Heart left ventricle (tissue), 16 donors: ENCODE data around the gene SFMBT2. TPM values are rescaled to one million over a fixed set of nuclear protein-coding genes. Genes with fewer than 3 reads are reported as not detected.

Experiments used
- ATAC-seq, 4 donors: fragments of 200-7000 bp; cut with Tn5 transposase; one replicate each; pipeline ENCODE4 v1.9.1; 2020 to 2022; ENCODE audit warnings: moderate library complexity in 4 of 4, mild to moderate bottlenecking in 3 of 4, moderate number of reproducible peaks in 1 of 4
- DNase-seq, 5 donors: peaks; one replicate each; pipeline ENCODE4 v3.0.0-alpha.2; 2020
- H3K27ac ChIP-seq, 12 donors: fragments of 200-600 bp; sonication (generic) in 4 of 12; one replicate each; pipeline versions ENCODE4 v1.5.0 to v1.8.0; 2016 to 2022; ENCODE audit warnings: mild to moderate bottlenecking in 2 of 12
- H3K27me3 ChIP-seq, 9 donors: fragments of 200-600 bp; sonication (generic) in 2 of 9; one replicate each; pipeline versions ENCODE4 v1.5.1 to v1.8.0; 2016 to 2022; ENCODE audit warnings: mild to moderate bottlenecking in 3 of 9
- H3K36me3 ChIP-seq, 9 donors: fragments of 200-600 bp; sonication (generic) in 2 of 9; one replicate each; pipeline versions ENCODE4 v1.5.0 to v1.8.0; 2018 to 2022; ENCODE audit warnings: mild to moderate bottlenecking in 2 of 9
- H3K4me1 ChIP-seq, 12 donors: fragments of 200-600 bp; sonication (generic) in 4 of 12; one replicate each; pipeline versions ENCODE4 v1.5.0 to v1.8.0; 2016 to 2022; ENCODE audit warnings: mild to moderate bottlenecking in 3 of 12
- H3K4me3 ChIP-seq, 12 donors: fragments of 200-600 bp; sonication (generic) in 4 of 12; one replicate each; pipeline versions ENCODE4 v1.5.0 to v1.8.0; 2017 to 2022; ENCODE audit warnings: mild to moderate bottlenecking in 9 of 12, moderate library complexity in 4 of 12
- H3K9me3 ChIP-seq, 12 donors: fragments of 200-600 bp; sonication (generic) in 4 of 12; one replicate each; pipeline versions ENCODE4 v1.5.0 to v1.8.0; 2016 to 2022; ENCODE audit warnings: mild to moderate bottlenecking in 1 of 12
- CTCF ChIP-seq, 12 donors: fragments of 200-600 bp; sonication (generic) in 4 of 12; IDR thresholded peaks; one replicate each; pipeline versions ENCODE4 v1.5.0 to v1.8.0; 2018 to 2022; ENCODE audit warnings: antibody characterized with exemption in 12 of 12, mild to moderate bottlenecking in 5 of 12
- POLR2A ChIP-seq, 2 donors: fragments of 450-650 bp; IDR thresholded peaks; one replicate each; pipeline ENCODE4 v1.6.1; 2017; ENCODE audit warnings: antibody characterized with exemption in 2 of 2, mild to moderate bottlenecking in 2 of 2, moderate library complexity in 2 of 2
- WGBS, 4 donors: extraction: QIAGEN DNeasy Blood & Tissue Kit in 2 of 4; methylation state at CpG; one replicate each; pipeline versions ENCODE4 v1.1.5 to v1.1.7; 2013 to 2018; 5-methylcytosine and 5-hydroxymethylcytosine counted together
- intact Hi-C, 10 donors: fragments of 100-400 bp; cut with DNase I; formaldehyde crosslinking; loops; one replicate each; pipeline versions ENCODE4 v1.11.1 to v1.14.2; 2022
- long read RNA-seq, 3 donors: library from polyadenylated mRNA; unstranded; transcript quantifications; one replicate each; pipeline ENCODE4 v2.0.0, GENCODE V29; 2020 to 2021
- polyA plus RNA-seq, 2 donors: library from polyadenylated mRNA; stranded (reverse); fragments of 200-250 nt; gene quantifications; one replicate each; pipeline ENCODE4 v1.2.3, GENCODE V29; 2013
- total RNA-seq, 9 donors: library from RNA; depleted of rRNA in 2 of 9; stranded (reverse); fragments of >200 nt in 2 of 9; fragmentation: NEBNext Ultra II Directional in 3 of 9; extraction: Animal tissue kit (Norgen Biotek cat#: 25700) in 3 of 9; gene quantifications; one replicate each; pipeline versions ENCODE4 v1.1.0 to v1.2.4, GENCODE V29; 2016 to 2023
- donor health status: ischemic (EF 13 %, LVEDD 7.1; RV severe dilation, severe dysfunction).
- donor health status: healthy with polysubstance abuse.
- donor health status: DM: no; HTN: yes; CAD: no.
- donor health status: DM: no; HTN: no; CAD: no.
- donor health status: ischemic (EF 25% LVEDD 6.9; RV normal size, moderate dysfunction).
- donor health status: ischemic (EF 25% LVEDD 5.7; RV mildly dilated, moderate dysfunction).
- donor health status: healthy.
- donor health status: DM: yes; HTN: yes; CAD: no.
- donor health status: ischemic (EF 35%, LVEDD 5.7; RV mildly dilated, moderate dysfunction).
- donor health status: nonischemic (EF 11% LVEDD 7.7; RV severe dilation, severe dysfunction).
- donor health status: DM: yes; HTN: yes; CAD: no.
- donor health status: PGD.
- donor health status: ischemic (EF 29% LVEDD 5.4; RV normal size, mild dysfunction).
- donor health status: nonischemic (EF 23%, LVEDD 6.1; RV moderate dilation, normal function).

The SFMBT2 gene
- total RNA-seq: 10 to 100 TPM in 4 of 9 donors, 1 to 10 TPM in 5; 3.7 to 25.8 (median 10.0) TPM
- polyA plus RNA-seq: 1 to 10 TPM; 2.6 to 9.6 TPM
- long read RNA-seq, donor 1, partial matches to known transcripts: 0 of 3 reads
- long read RNA-seq, donor 1, other reads (novel, unspliced or antisense): 3 of 3 reads
- long read RNA-seq, donor 2, partial matches to known transcripts: 0 of 4 reads
- long read RNA-seq, donor 2, other reads (novel, unspliced or antisense): 4 of 4 reads
- long read RNA-seq, donor 3, partial matches to known transcripts: 2 of 7 reads
- long read RNA-seq, donor 3, other reads (novel, unspliced or antisense): 5 of 7 reads

DNA sequence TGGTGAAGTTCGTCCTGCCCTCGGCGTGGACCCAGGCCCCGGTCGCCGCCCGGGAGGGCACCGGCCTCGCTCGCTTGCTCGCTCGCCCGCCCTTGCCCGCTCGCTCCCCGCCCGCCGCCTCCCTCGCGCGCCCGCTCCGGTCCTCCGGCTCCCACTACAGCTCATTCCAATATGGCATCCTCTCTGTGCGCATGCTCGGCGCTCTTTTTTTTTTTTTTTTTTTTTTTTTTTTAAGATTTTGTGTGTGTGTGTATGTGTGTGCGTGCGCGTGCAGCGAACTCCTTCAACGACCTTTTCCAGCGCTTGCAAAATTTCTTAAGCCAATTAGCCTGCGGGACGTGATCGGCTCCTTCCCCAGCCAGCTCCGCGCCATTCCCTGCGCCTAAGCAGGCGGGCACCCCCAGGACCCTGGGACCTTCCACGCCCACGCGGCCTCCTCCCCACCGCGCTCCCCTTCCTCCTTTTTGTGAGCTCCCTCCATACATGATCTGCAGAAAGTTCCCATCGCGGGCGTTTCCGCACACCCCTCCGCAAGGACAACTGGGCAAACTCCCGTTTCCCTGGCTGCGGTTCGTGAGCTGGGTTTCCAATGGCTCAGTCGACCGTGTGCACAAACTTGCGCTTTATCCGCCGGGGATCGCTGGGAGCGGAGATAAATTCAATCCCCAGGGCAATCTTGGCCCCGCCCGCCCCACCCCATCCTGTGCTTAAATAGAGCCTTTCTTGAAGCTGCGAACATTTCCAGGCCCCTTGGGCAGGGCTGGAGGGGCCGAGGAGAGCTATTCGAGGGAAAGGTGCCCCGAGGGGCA lies at the start of gene SFMBT2:
Gene SFMBT2, minus strand, starts transcription at position 173 of the 809 bp plus-strand sequence. CDS start 29,136 bp downstream, outside the sequence.
- WGBS, 4 donors: 0 to 1% (median 1%) methylated on average over 53 to 66 of the region's 66 CpGs

GRCh38 chr10:7460006-7460405 lies 49.2 kb upstream of the SFMBT2 start:
- no peak for DNase-seq
- intact Hi-C loops: no loop called here
- 87 to 90% (median 89%) methylated on average over 6 of the region's 6 CpGs for whole genome bisulfite sequencing, 4 donors
- no peak overlapping the region for H3K4me3 ChIP-seq
- H3K9me3 ChIP-seq: no peaks in the 10 kb centered on the region
- H3K4me1 ChIP-seq: peaks cover 0 to 19% (median 0%) of the 10 kb centered on the region in 12 donors
- ATAC-seq: no peak
- no peaks in the 10 kb centered on the region for H3K27me3 ChIP-seq
- TF ChIP-seq POLR2A (IDR thresholded peaks at IDR 0.05): no peak
- H3K27ac ChIP-seq: no peak overlapping the region
- no peaks in the 10 kb centered on the region for H3K36me3 ChIP-seq

More for the DNA sequence above, at the start of gene SFMBT2:
- H3K27ac ChIP-seq: peak within 1 kb of the TSS; percentile 54 to 96 (median 92)
- H3K9me3 ChIP-seq: no peaks in the 10 kb centered on the region
- H3K36me3 ChIP-seq: no peaks in the 10 kb centered on the region
- peaks cover 0 to 22% (median 0%) of the 10 kb centered on the region in 9 donors for H3K27me3 ChIP-seq
- DNase-seq: peak; percentile 68 to 80 (median 75)
- H3K4me1 ChIP-seq: peaks cover under 1 to 51% (median 34%) of the 10 kb centered on the region in 12 donors
- H3K4me3 ChIP-seq: peak within 1 kb of the TSS; percentile 64 to 96 (median 87)
- intact Hi-C loops: loop anchor here (2.0 to 10.0 kb wide), 11 partner anchors 148 to 996 kb away; no protein-coding TSS in a partner anchor
- TF ChIP-seq POLR2A (IDR thresholded peaks at IDR 0.05): no peak
- peak in 7 of 12 donors; percentile 9 to 31 (median 18) for TF ChIP-seq CTCF (IDR thresholded peaks at IDR 0.05)
- peak; percentile 24 to 75 (median 64) for ATAC-seq

GRCh38 chr10:7458556-7458955 lies 47.7 kb upstream of the SFMBT2 start:
- Histone ChIP-seq H3K9me3 (no peaks in the 10 kb centered on the region), H3K27ac (peak overlapping the region in 1 of 12 donors; percentile 66), H3K4me1 (peaks cover 0 to 19% (median 0%) of the 10 kb centered on the region in 12 donors), H3K27me3 (no peaks in the 10 kb centered on the region), H3K4me3 (no peak overlapping the region), H3K36me3 (no peaks in the 10 kb centered on the region)
- TF ChIP-seq CTCF (IDR thresholded peaks at IDR 0.05) (no peak), POLR2A (IDR thresholded peaks at IDR 0.05) (no peak)
- no peak for ATAC-seq
- 69 to 77% (median 75%) methylated on average over 2 of the region's 2 CpGs for WGBS, 4 donors
- DNase-seq: no peak
- intact Hi-C loops: no loop called here

GRCh38 chr10:7457478-7458316 lies 46.9 kb upstream of the SFMBT2 start:
- TF ChIP-seq POLR2A (IDR thresholded peaks at IDR 0.05): no peak
- TF ChIP-seq CTCF (IDR thresholded peaks at IDR 0.05): no peak
- H3K27ac ChIP-seq: peak overlapping the region in 1 of 12 donors; percentile 66
- WGBS, 4 donors: 89 to 91% (median 89%) methylated on average over 14 of the region's 14 CpGs
- no peak overlapping the region for H3K4me3 ChIP-seq
- DNase-seq (no peak), ATAC-seq (peak; percentile 42 to 68 (median 53))
- no peaks in the 10 kb centered on the region for H3K27me3 ChIP-seq
- H3K36me3 ChIP-seq: no peaks in the 10 kb centered on the region
- intact Hi-C loops: no loop called here
- no peaks in the 10 kb centered on the region for H3K9me3 ChIP-seq
- H3K4me1 ChIP-seq: peaks cover 0 to 19% (median 0%) of the 10 kb centered on the region in 12 donors
